GM21447 (cell line): ENCODE data around the gene PCDH15.
"Not testable (repeated sequence)": the region's sequence is repeated elsewhere in the genome, so short reads cannot be mapped to it uniquely, and the experiment has no call there.

Source experiments
- ATAC-seq: cut with Tn5 transposase; IDR thresholded peaks from one replicate; pipeline ENCODE4 v1.9.1; 2021; ENCODE audit not compliant: unreplicated experiment

Gene PCDH15

GRCh38 chr10:54415483-54415882 lies 385.5 kb downstream of the PCDH15 start:
- ATAC-seq = no peak

GRCh38 chr10:54402576-54402975 lies 398.5 kb downstream of the PCDH15 start:
- no peak for ATAC-seq

- no peak for ATAC-seq
Observed at GRCh38 chr10:54396031-54396430, 405.0 kb downstream of the PCDH15 start.

GRCh38 chr10:54394598-54394997 lies 406.4 kb downstream of the PCDH15 start:
- not testable (repeated sequence) for ATAC-seq

- ATAC-seq = no peak
Observed at GRCh38 chr10:54372179-54372578, 428.9 kb downstream of the PCDH15 start.

GRCh38 chr10:54368984-54369383 lies 432.0 kb downstream of the PCDH15 start:
- no peak for ATAC-seq

- no peak for ATAC-seq
Observed at GRCh38 chr10:54363390-54363789, 437.6 kb downstream of the PCDH15 start.

- no peak for ATAC-seq
Observed at GRCh38 chr10:54342058-54342457, 459.0 kb downstream of the PCDH15 start.

GRCh38 chr10:54335296-54335695 lies 465.7 kb downstream of the PCDH15 start:
- no peak for ATAC-seq

- no peak for ATAC-seq
Observed at GRCh38 chr10:54319341-54319740, 481.7 kb downstream of the PCDH15 start.

GRCh38 chr10:54318470-54318869 lies 482.6 kb downstream of the PCDH15 start:
- ATAC-seq = no peak

GRCh38 chr10:54314430-54314829 lies 486.6 kb downstream of the PCDH15 start:
- ATAC-seq = no peak

GRCh38 chr10:54284526-54285193 lies 516.4 kb downstream of the PCDH15 start:
- no peak for ATAC-seq

- ATAC-seq = no peak
Observed at GRCh38 chr10:54282012-54282411, 519.0 kb downstream of the PCDH15 start.

- ATAC-seq = no peak
Observed at GRCh38 chr10:54266395-54266794, 534.6 kb downstream of the PCDH15 start.

GRCh38 chr10:54262726-54263125 lies 538.3 kb downstream of the PCDH15 start:
- ATAC-seq = no peak

GRCh38 chr10:54259104-54259503 lies 541.9 kb downstream of the PCDH15 start:
- ATAC-seq = no peak

GRCh38 chr10:54234832-54235231 lies 566.2 kb downstream of the PCDH15 start:
- ATAC-seq = no peak

- no peak for ATAC-seq
Observed at GRCh38 chr10:54203401-54203800, 597.6 kb downstream of the PCDH15 start.

- no peak for ATAC-seq
Observed at GRCh38 chr10:54198051-54198450, 603.0 kb downstream of the PCDH15 start.

- no peak for ATAC-seq
Observed at GRCh38 chr10:54194806-54195205, 606.2 kb downstream of the PCDH15 start.

GRCh38 chr10:54159924-54160323 lies 641.1 kb downstream of the PCDH15 start:
- ATAC-seq = no peak

- no peak for ATAC-seq
Observed at GRCh38 chr10:54148508-54148907, 652.5 kb downstream of the PCDH15 start.
